GM12878 (cell line): ENCODE results near the gene CALN1. TPM values are rescaled to one million over a fixed set of nuclear protein-coding genes. Genes with fewer than 3 reads are reported as not detected.

Experiments used
- ATAC-seq: fragments of 200-7000 bp; cut with Tn5 transposase; 3 replicates; pipeline ENCODE4 v1.9.1; 2020; ENCODE audit warnings: mild to moderate bottlenecking, moderate library complexity
- BruUV-seq: library from RNA; stranded (reverse); fragments of 400-500 nt; replicated peaks from 2 replicates; lab custom pipeline; 2021; lab: Mats Ljungman, UMichigan
- CTCF ChIA-PET: fragments of 300-600 bp; sonication (Branson Sonifier 250); formaldehyde crosslinking; extraction: SDS; loops from one replicate; lab custom pipeline; 2021; ENCODE audit warnings: inconsistent platforms; lab: Yijun Ruan, JAX
- POLR2A ChIA-PET: fragments of 350-600 bp; formaldehyde crosslinking; extraction: SDS; loops from one replicate; lab custom pipeline; 2021; ENCODE audit warnings: inconsistent platforms; lab: Charles Lee
- RAD21 ChIA-PET: fragments of 300-600 bp; sonication (Branson Sonifier 250); formaldehyde crosslinking; loops from one replicate; lab custom pipeline; 2023; ENCODE audit warnings: antibody characterized with exemption; ENCODE audit not compliant: unreplicated experiment; lab: Charles Lee
- SMC1A ChIA-PET: fragments of 300-600 bp; sonication (Branson Sonifier 250); formaldehyde crosslinking; loops from one replicate; lab custom pipeline; 2023; ENCODE audit not compliant: unreplicated experiment, uncharacterized antibody; lab: Charles Lee
- DNase-seq: peaks from one replicate; pipeline ENCODE4 v3.0.0-alpha.2; 2011; ENCODE audit warnings: low read depth, low spot score
- FAIRE-seq: peaks from 3 replicates; lab custom pipeline; 2011; peaks lifted over from hg19 to GRCh38; lab: Jason Lieb, UNC
- H2AFZ ChIP-seq: 2 replicates; pipeline ENCODE4 v1.6.0; 2011; ENCODE audit warnings: low read depth, low read length, control low read depth; ENCODE audit not compliant: control insufficient read depth
- H3K27ac ChIP-seq: 2 replicates; pipeline ENCODE4 v1.5.1; 2011; ENCODE audit warnings: control low read depth; ENCODE audit not compliant: control insufficient read depth, insufficient read depth
- H3K27me3 ChIP-seq, 2 experiments: replicated peaks in 1 of 2; 2 replicates each; pipeline versions ENCODE4 v1.6.0 to v1.6.1; 2011; ENCODE audit warnings: low read length in 1 of 2; ENCODE audit not compliant: control insufficient read depth in 2 of 2, insufficient read depth in 2 of 2
- H3K36me3 ChIP-seq, 2 experiments: 2 replicates each; pipeline ENCODE4 v1.5.1; 2011; ENCODE audit warnings: low read length in 1 of 2; ENCODE audit not compliant: control insufficient read depth in 2 of 2, insufficient read depth in 2 of 2
- H3K4me1 ChIP-seq: 2 replicates; pipeline ENCODE4 v1.6.1; 2011; ENCODE audit warnings: mild to moderate bottlenecking, low read length, moderate library complexity, mixed read lengths; ENCODE audit not compliant: control insufficient read depth, insufficient read depth
- H3K4me2 ChIP-seq: 2 replicates; pipeline ENCODE4 v1.6.0; 2011; ENCODE audit warnings: control low read depth; ENCODE audit not compliant: control insufficient read depth, insufficient read depth
- H3K4me3 ChIP-seq: fragments of 200-600 bp; sonication (generic); 2 replicates; pipeline ENCODE4 v1.5.1; 2016
- H3K79me2 ChIP-seq: 2 replicates; pipeline ENCODE4 v1.6.0; 2011; ENCODE audit warnings: low read length; ENCODE audit not compliant: control insufficient read depth, insufficient read depth
- H3K9ac ChIP-seq: 2 replicates; pipeline ENCODE4 v1.8.0; 2011; ENCODE audit warnings: low read length, control low read depth, mixed read lengths; ENCODE audit not compliant: control insufficient read depth, insufficient read depth
- H3K9me3 ChIP-seq: replicated peaks from 3 replicates; pipeline ENCODE4 v1.5.1; 2011; ENCODE audit warnings: mild to moderate bottlenecking, low read length; ENCODE audit not compliant: control insufficient read depth, insufficient read depth
- H4K20me1 ChIP-seq: 2 replicates; pipeline ENCODE4 v1.6.0; 2011; ENCODE audit not compliant: control insufficient read depth, insufficient read depth
- ATF7 ChIP-seq: fragments of 450-650 bp; IDR thresholded peaks from 2 replicates; pipeline ENCODE4 v1.6.1; 2016; ENCODE audit warnings: low read depth, mild to moderate bottlenecking
- CREM ChIP-seq: IDR thresholded peaks from 2 replicates; pipeline ENCODE4 v1.6.1; 2014; ENCODE audit warnings: antibody characterized with exemption, low read depth
- EED ChIP-seq: sonication (generic); IDR thresholded peaks from 2 replicates; pipeline ENCODE4 v1.6.1; 2016; ENCODE audit warnings: antibody characterized with exemption, low read depth
- EGR1 ChIP-seq, 2 experiments: IDR thresholded peaks; 1 replicate in 1 of 2; 2 replicates in 1 of 2; pipeline ENCODE4 v1.6.1; 2011 to 2012; ENCODE audit warnings: low read depth in 2 of 2, low read length in 2 of 2, borderline replicate concordance in 1 of 2, mild to moderate bottlenecking in 1 of 2, moderate library complexity in 1 of 2
- FOXK2 ChIP-seq: fragments of 450-650 bp; IDR thresholded peaks from 2 replicates; pipeline ENCODE4 v1.6.1; 2017; ENCODE audit warnings: mild to moderate bottlenecking, moderate library complexity
- NR2C1 ChIP-seq: fragments of 450-650 bp; IDR thresholded peaks from 2 replicates; pipeline ENCODE4 v1.6.1; 2017; ENCODE audit warnings: antibody characterized with exemption, mild to moderate bottlenecking, moderate library complexity
- POLR2AphosphoS5 ChIP-seq: IDR thresholded peaks from 2 replicates; pipeline ENCODE4 v1.6.1; 2011; ENCODE audit warnings: mild to moderate bottlenecking, low read length, inconsistent platforms
- RELA ChIP-seq: fragments of 450-650 bp; IDR thresholded peaks from 2 replicates; pipeline ENCODE4 v1.8.0; 2014; ENCODE audit warnings: borderline replicate concordance; ENCODE audit not compliant: partially characterized antibody
- SIX5 ChIP-seq: IDR thresholded peaks from 2 replicates; pipeline ENCODE4 v1.6.1; 2011; ENCODE audit warnings: mild to moderate bottlenecking, low read depth, low read length, moderate library complexity; ENCODE audit not compliant: severe bottlenecking
- TARDBP ChIP-seq: IDR thresholded peaks from 2 replicates; pipeline ENCODE4 v1.6.1; 2016; ENCODE audit warnings: borderline replicate concordance
- USF2 ChIP-seq: IDR thresholded peaks from 2 replicates; pipeline ENCODE4 v1.6.1; 2011; ENCODE audit warnings: low read depth, low read length, improper control_type of control experiment, borderline replicate concordance
- ZSCAN29 ChIP-seq: fragments of 450-650 bp; IDR thresholded peaks from 2 replicates; pipeline ENCODE4 v1.6.1; 2017; ENCODE audit warnings: mild to moderate bottlenecking, moderate library complexity
- WGBS: methylation state at CpG from one replicate; pipeline ENCODE4 v1.1.6; 2016; ENCODE audit warnings: low lambda C conversion rate; ENCODE audit not compliant: insufficient replicate concordance, insufficient coverage; ENCODE audit errors: missing lambda C conversion rate; 5-methylcytosine and 5-hydroxymethylcytosine counted together
- in situ Hi-C: fragments of 300-500 bp; cut with MboI; formaldehyde crosslinking; loops from 9 replicates; pipeline ENCODE4 v1.14.3; 2018; ENCODE audit warnings: mixed read lengths
- intact Hi-C: fragments of 100-400 bp; cut with micrococcal nuclease; formaldehyde crosslinking; loops from one replicate; pipeline ENCODE4 v1.14.2; 2022; ENCODE audit not compliant: unreplicated experiment
- polyA plus RNA-seq, 11 experiments: library from polyadenylated mRNA; depleted of rRNA in 4 of 11; unstranded in 6 of 11; stranded (reverse) in 5 of 11; fragments of >200 nt; fragmentation: Nextera tagmentation in 4 of 11; fragmentation: Illumina TruSeq in 1 of 11; extraction: Ambion mirVana in 4 of 11; extraction: Trizol in 1 of 11; gene quantifications; 1 replicate in 1 of 11; 2 replicates in 10 of 11; pipeline versions ENCODE4 v1.2.1 to v1.2.3, GENCODE V29; 2011 to 2016; ENCODE audit warnings: inconsistent platforms in 2 of 11, missing spikeins in 2 of 11, low read depth in 1 of 11
- total RNA-seq, 4 experiments: library from RNA; depleted of rRNA in 3 of 4; stranded (reverse); fragments of >200 nt in 3 of 4; fragmentation: Illumina TruSeq in 1 of 4; extraction: Trizol in 1 of 4; gene quantifications; 2 replicates each; pipeline versions ENCODE4 v1.2.1 to v1.2.3, GENCODE V29; 2013 to 2021

Gene CALN1
- total and polyA plus RNA-seq, 10 of the 15 experiments (the other 5 are each of a cell fraction or from before 2014, with no cell fraction given), result 0.48 to 15.3 (median 1.6) TPM

DNA sequence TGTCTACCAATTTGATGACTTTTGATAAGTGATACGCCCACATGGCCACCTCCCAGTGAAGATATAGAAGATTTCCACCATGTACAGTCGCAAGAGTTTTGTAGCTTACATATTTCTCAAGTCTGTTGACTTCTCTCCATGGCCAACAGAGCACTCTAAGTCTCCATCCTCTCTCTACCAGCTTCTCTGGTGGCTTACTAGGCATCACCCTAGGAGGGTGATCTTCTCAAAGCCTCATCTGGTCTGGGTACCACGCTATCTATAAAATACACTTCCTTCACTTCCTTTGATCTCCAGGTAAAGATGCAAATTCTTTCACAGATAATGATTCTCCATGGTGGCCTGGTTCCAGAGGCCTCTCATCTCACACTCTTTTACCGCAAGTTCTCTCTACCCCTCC lies 49.9 kb downstream of the CALN1 start:
- BruUV-seq, result no TSS peak
- RAD21 ChIA-PET, result no interaction called here
- Histone ChIP-seq H3K4me1 (no peaks in the 10 kb centered on the region), H3K27ac (no peak overlapping the region), H2AFZ (no peak overlapping the region), H3K27me3 (no peaks in the 10 kb centered on the region), H3K4me2 (no peak overlapping the region), H3K9ac (no peak overlapping the region), H3K9me3 (no peaks in the 10 kb centered on the region), H3K36me3 (no peaks in the 10 kb centered on the region), H4K20me1 (no peaks in the 10 kb centered on the region), H3K79me2 (no peaks in the 10 kb centered on the region), H3K4me3 (no peak overlapping the region)
- SMC1A ChIA-PET, result no interaction called here
- DNase-seq, result no peak
- in situ Hi-C loops (no loop called here), intact Hi-C loops (no loop called here)
- 35% methylated on average over 4 of the region's 4 CpGs for WGBS
- TF ChIP-seq USF2, result no peak
- TF ChIP-seq EED, result no peak
- no peak for TF ChIP-seq ZSCAN29
- TF ChIP-seq SIX5, result no peak
- TF ChIP-seq POLR2AphosphoS5, result no peak
- TF ChIP-seq NR2C1, result no peak
- TF ChIP-seq EGR1 (IDR thresholded peaks at IDR 0.05; ENCODE audit: borderline replicate concordance in 1 of 2, low read depth in 2 of 2, low read length in 2 of 2), result no peak
- TF ChIP-seq TARDBP, result no peak
- no peak for TF ChIP-seq FOXK2
- no peak for TF ChIP-seq CREM
- TF ChIP-seq ATF7, result no peak
- TF ChIP-seq RELA, result no peak
- no peak for ATAC-seq
- POLR2A ChIA-PET, result no interaction called here
- FAIRE-seq, result no peak
- CTCF ChIA-PET, result no interaction called here
